ENCODE data around the gene RABAC1.

DNA sequence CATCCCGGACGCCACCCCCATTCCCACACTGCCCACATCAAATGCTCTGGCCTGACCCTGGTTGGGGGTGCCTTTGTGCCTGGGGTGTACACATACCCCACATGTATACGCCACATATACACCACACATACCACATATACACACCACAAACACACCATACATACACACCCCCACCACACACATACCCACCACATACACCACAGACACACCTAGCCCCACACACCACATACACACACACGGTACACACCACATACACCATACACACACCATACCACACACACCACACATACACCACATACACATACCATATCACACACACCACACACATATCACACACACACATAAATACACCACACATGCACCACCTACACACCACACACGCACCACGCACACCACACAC is 41.0 kb downstream of the RABAC1 start:
- no peak for TF ChIP-seq EZH2 (IDR thresholded peaks at IDR 0.05; ENCODE audit: insufficient read depth, low read length)
- TF ChIP-seq CTCF (IDR thresholded peaks at IDR 0.05; ENCODE audit: insufficient read depth, low read depth, low read length): no peak
